ENCODE measurements around the gene COX6A2. TPM values are rescaled to one million over a fixed set of nuclear protein-coding genes. Genes with fewer than 3 reads are reported as not detected.
A peak's percentile ranks its signal among the peaks of the same experiment; 100 is the strongest.
"Not testable (repeated sequence)": the region's sequence is repeated elsewhere in the genome, so short reads cannot be mapped to it uniquely, and the experiment has no call there.

The COX6A2 gene
- total and polyA plus RNA-seq, 5 donors from 2014 or later: not detected

GRCh38 chr16:31439023-31439422, 10.9 kb upstream of the COX6A2 start:
- not testable (repeated sequence) for H3K9me3 Mint-ChIP-seq; H3K27me3 ChIP-seq (ENCODE audit: control insufficient read depth, insufficient read depth, low read length); H3K4me1 Mint-ChIP-seq; H3K27me3 Mint-ChIP-seq; H3K4me3 Mint-ChIP-seq; H3K4me1 ChIP-seq (ENCODE audit: control insufficient read depth, insufficient read depth, low read length, poor library complexity, severe bottlenecking); H3K27ac ChIP-seq (ENCODE audit: insufficient read depth, low read length, poor library complexity, severe bottlenecking); H3K36me3 Mint-ChIP-seq; H3K9me3 ChIP-seq (ENCODE audit: control insufficient read depth in 2 of 2, low read length in 2 of 2); H3K4me3 ChIP-seq (ENCODE audit: low read depth, low read length); ATAC-seq (ENCODE audit: low read depth in 2 of 2); H3K27ac Mint-ChIP-seq; H3K36me3 ChIP-seq (ENCODE audit: control insufficient read depth, insufficient read depth, low read length)
- DNase-seq: peak in 1 of 3 donors; percentile 30

GRCh38 chr16:31438414-31438813, 10.3 kb upstream of the COX6A2 start:
- DNase-seq (no peak), ATAC-seq (ENCODE audit: low read depth in 2 of 2) (no peak)
- no peaks in the 10 kb centered on the region for H3K36me3 Mint-ChIP-seq
- H3K27me3 Mint-ChIP-seq: peaks cover 6% of the 10 kb centered on the region
- H3K36me3 ChIP-seq (ENCODE audit: control insufficient read depth, insufficient read depth, low read length): no peaks in the 10 kb centered on the region
- H3K4me3 Mint-ChIP-seq: no peak overlapping the region
- no peak overlapping the region for H3K27ac Mint-ChIP-seq
- H3K4me1 Mint-ChIP-seq: peaks cover 0 to 7% (median 2%) of the 10 kb centered on the region in 4 donors
- H3K9me3 ChIP-seq (ENCODE audit: control insufficient read depth in 2 of 2, low read length in 2 of 2): no peaks in the 10 kb centered on the region
- no peak overlapping the region for H3K4me3 ChIP-seq (ENCODE audit: low read depth, low read length)
- no peaks in the 10 kb centered on the region for H3K27me3 ChIP-seq (ENCODE audit: control insufficient read depth, insufficient read depth, low read length)
- no peaks in the 10 kb centered on the region for H3K4me1 ChIP-seq (ENCODE audit: control insufficient read depth, insufficient read depth, low read length, poor library complexity, severe bottlenecking)
- H3K9me3 Mint-ChIP-seq: no peaks in the 10 kb centered on the region
- H3K27ac ChIP-seq (ENCODE audit: insufficient read depth, low read length, poor library complexity, severe bottlenecking): no peak overlapping the region

- Mint-ChIP-seq H3K27me3 (peaks cover 5% of the 10 kb centered on the region), H3K9me3 (no peaks in the 10 kb centered on the region), H3K36me3 (no peaks in the 10 kb centered on the region), H3K4me1 (peaks cover 0 to 2% (median 0%) of the 10 kb centered on the region in 4 donors), H3K4me3 (no peak overlapping the region), H3K27ac (no peak overlapping the region)
- Histone ChIP-seq H3K4me3 (ENCODE audit: low read depth, low read length) (no peak overlapping the region), H3K27me3 (ENCODE audit: control insufficient read depth, insufficient read depth, low read length) (no peaks in the 10 kb centered on the region), H3K4me1 (ENCODE audit: control insufficient read depth, insufficient read depth, low read length, poor library complexity, severe bottlenecking) (no peaks in the 10 kb centered on the region), H3K27ac (ENCODE audit: insufficient read depth, low read length, poor library complexity, severe bottlenecking) (no peak overlapping the region), H3K9me3 (ENCODE audit: control insufficient read depth in 2 of 2, low read length in 2 of 2) (no peaks in the 10 kb centered on the region), H3K36me3 (ENCODE audit: control insufficient read depth, insufficient read depth, low read length) (no peaks in the 10 kb centered on the region)
- no peak for DNase-seq
- no peak for ATAC-seq (ENCODE audit: low read depth in 2 of 2)
These were observed 8.3 kb upstream of the COX6A2 start for GRCh38 chr16:31436221-31437045.

GRCh38 chr16:31435341-31436220, 7.4 kb upstream of the COX6A2 start:
- H3K4me3 Mint-ChIP-seq: no peak overlapping the region

GRCh38 chr16:31430380-31431052, 2.4 kb upstream of the COX6A2 start:
- no peak overlapping the region for H3K4me3 Mint-ChIP-seq
- H3K36me3 Mint-ChIP-seq: no peaks in the 10 kb centered on the region
- Histone ChIP-seq H3K27ac (ENCODE audit: insufficient read depth, low read length, poor library complexity, severe bottlenecking) (no peak overlapping the region), H3K4me3 (ENCODE audit: low read depth, low read length) (no peak overlapping the region), H3K36me3 (ENCODE audit: control insufficient read depth, insufficient read depth, low read length) (no peaks in the 10 kb centered on the region), H3K27me3 (ENCODE audit: control insufficient read depth, insufficient read depth, low read length) (no peaks in the 10 kb centered on the region), H3K4me1 (ENCODE audit: control insufficient read depth, insufficient read depth, low read length, poor library complexity, severe bottlenecking) (no peaks in the 10 kb centered on the region), H3K9me3 (ENCODE audit: control insufficient read depth in 2 of 2, low read length in 2 of 2) (no peaks in the 10 kb centered on the region)
- ATAC-seq (ENCODE audit: low read depth in 2 of 2) (no peak), DNase-seq (no peak)
- peaks cover 0 to 1% (median 0%) of the 10 kb centered on the region in 7 donors for H3K9me3 Mint-ChIP-seq
- peaks cover 0 to 4% (median 1%) of the 10 kb centered on the region in 4 donors for H3K4me1 Mint-ChIP-seq
- H3K27me3 Mint-ChIP-seq: peaks cover 10% of the 10 kb centered on the region
- H3K27ac Mint-ChIP-seq: peak overlapping the region in 1 of 3 donors; percentile 6

More at GRCh38 chr16:31435341-31436220, 7.4 kb upstream of the COX6A2 start:
- Histone ChIP-seq H3K9me3 (ENCODE audit: control insufficient read depth in 2 of 2, low read length in 2 of 2) (no peaks in the 10 kb centered on the region), H3K4me1 (ENCODE audit: control insufficient read depth, insufficient read depth, low read length, poor library complexity, severe bottlenecking) (no peaks in the 10 kb centered on the region), H3K4me3 (ENCODE audit: low read depth, low read length) (no peak overlapping the region), H3K27me3 (ENCODE audit: control insufficient read depth, insufficient read depth, low read length) (no peaks in the 10 kb centered on the region), H3K27ac (ENCODE audit: insufficient read depth, low read length, poor library complexity, severe bottlenecking) (no peak overlapping the region), H3K36me3 (ENCODE audit: control insufficient read depth, insufficient read depth, low read length) (no peaks in the 10 kb centered on the region)
- no peak for DNase-seq
- ATAC-seq (ENCODE audit: low read depth in 2 of 2): no peak
- H3K9me3 Mint-ChIP-seq: no peaks in the 10 kb centered on the region
- no peak overlapping the region for H3K27ac Mint-ChIP-seq
- no peaks in the 10 kb centered on the region for H3K36me3 Mint-ChIP-seq
- peaks cover 5% of the 10 kb centered on the region for H3K27me3 Mint-ChIP-seq
- H3K4me1 Mint-ChIP-seq: peaks cover 0 to 2% (median 0%) of the 10 kb centered on the region in 4 donors

GRCh38 chr16:31429796-31430195, 1.6 kb upstream of the COX6A2 start:
- H3K27ac ChIP-seq (ENCODE audit: insufficient read depth, low read length, poor library complexity, severe bottlenecking): no peak overlapping the region
- H3K27me3 ChIP-seq (ENCODE audit: control insufficient read depth, insufficient read depth, low read length): no peaks in the 10 kb centered on the region
- H3K4me1 ChIP-seq (ENCODE audit: control insufficient read depth, insufficient read depth, low read length, poor library complexity, severe bottlenecking): no peaks in the 10 kb centered on the region
- no peak overlapping the region for H3K4me3 Mint-ChIP-seq
- no peak overlapping the region for H3K27ac Mint-ChIP-seq
- H3K9me3 ChIP-seq (ENCODE audit: control insufficient read depth in 2 of 2, low read length in 2 of 2): no peaks in the 10 kb centered on the region
- H3K9me3 Mint-ChIP-seq: peaks cover 0 to 2% (median 0%) of the 10 kb centered on the region in 7 donors
- H3K36me3 ChIP-seq (ENCODE audit: control insufficient read depth, insufficient read depth, low read length): no peaks in the 10 kb centered on the region
- H3K4me3 ChIP-seq (ENCODE audit: low read depth, low read length): no peak overlapping the region
- H3K27me3 Mint-ChIP-seq: peaks cover 10% of the 10 kb centered on the region
- no peak for ATAC-seq (ENCODE audit: low read depth in 2 of 2)
- H3K36me3 Mint-ChIP-seq: no peaks in the 10 kb centered on the region
- no peak for DNase-seq
- peaks cover 0 to 4% (median 1%) of the 10 kb centered on the region in 4 donors for H3K4me1 Mint-ChIP-seq

GRCh38 chr16:31429314-31429713, 1.2 kb upstream of the COX6A2 start:
- Mint-ChIP-seq H3K9me3 (peaks cover 0 to 2% (median 0%) of the 10 kb centered on the region in 7 donors), H3K4me3 (no peak overlapping the region), H3K27me3 (peaks cover 10% of the 10 kb centered on the region), H3K4me1 (peaks cover 0 to 4% (median 1%) of the 10 kb centered on the region in 4 donors), H3K36me3 (no peaks in the 10 kb centered on the region), H3K27ac (no peak overlapping the region)
- no peak for ATAC-seq (ENCODE audit: low read depth in 2 of 2)
- H3K4me1 ChIP-seq (ENCODE audit: control insufficient read depth, insufficient read depth, low read length, poor library complexity, severe bottlenecking): no peaks in the 10 kb centered on the region
- DNase-seq: no peak
- no peaks in the 10 kb centered on the region for H3K27me3 ChIP-seq (ENCODE audit: control insufficient read depth, insufficient read depth, low read length)
- no peaks in the 10 kb centered on the region for H3K9me3 ChIP-seq (ENCODE audit: control insufficient read depth in 2 of 2, low read length in 2 of 2)
- H3K36me3 ChIP-seq (ENCODE audit: control insufficient read depth, insufficient read depth, low read length): no peaks in the 10 kb centered on the region
- H3K4me3 ChIP-seq (ENCODE audit: low read depth, low read length): no peak overlapping the region
- H3K27ac ChIP-seq (ENCODE audit: insufficient read depth, low read length, poor library complexity, severe bottlenecking): no peak overlapping the region
